GM12878 (cell line): ENCODE results near the gene ASIC3. TPM values are rescaled to one million over a fixed set of nuclear protein-coding genes. Genes with fewer than 3 reads are reported as not detected.

Experiments used
- ASH2L ChIP-seq: fragments of 300-600, 200-600 bp; sonication (generic); IDR thresholded peaks from 2 replicates; pipeline ENCODE4 v1.6.1; 2017; ENCODE audit warnings: low read depth, mild to moderate bottlenecking, borderline replicate concordance
- BMI1 ChIP-seq: fragments of 450-650 bp; IDR thresholded peaks from 2 replicates; pipeline ENCODE4 v1.6.1; 2016; ENCODE audit warnings: mild to moderate bottlenecking, moderate library complexity, borderline replicate concordance
- BRCA1 ChIP-seq: IDR thresholded peaks from 2 replicates; pipeline ENCODE4 v1.6.1; 2011; ENCODE audit warnings: low read depth, low read length, improper control_type of control experiment
- E2F8 ChIP-seq: fragments of 450-650 bp; IDR thresholded peaks from 2 replicates; pipeline ENCODE4 v1.6.1; 2018; ENCODE audit warnings: mild to moderate bottlenecking, low read depth, moderate library complexity; ENCODE audit not compliant: partially characterized antibody
- ESRRA ChIP-seq: IDR thresholded peaks from 2 replicates; pipeline ENCODE4 v1.6.1; 2012; ENCODE audit warnings: mild to moderate bottlenecking, low read length, improper control_type of control experiment
- MLLT1 ChIP-seq: fragments of 450-650 bp; IDR thresholded peaks from 2 replicates; pipeline ENCODE4 v1.6.1; 2016; ENCODE audit warnings: mild to moderate bottlenecking
- NBN ChIP-seq: fragments of 450-650 bp; IDR thresholded peaks from 2 replicates; pipeline ENCODE4 v1.6.1; 2016
- NFYA ChIP-seq: IDR thresholded peaks from 2 replicates; pipeline ENCODE4 v1.6.1; 2011; ENCODE audit warnings: low read depth, mild to moderate bottlenecking, low read length, improper control_type of control experiment, borderline replicate concordance
- NR2C1 ChIP-seq: fragments of 450-650 bp; IDR thresholded peaks from 2 replicates; pipeline ENCODE4 v1.6.1; 2017; ENCODE audit warnings: antibody characterized with exemption, mild to moderate bottlenecking, moderate library complexity
- NR2C2 ChIP-seq: IDR thresholded peaks from 2 replicates; pipeline ENCODE4 v1.6.1; 2011; ENCODE audit warnings: borderline replicate concordance, low read depth; ENCODE audit not compliant: control insufficient read depth, insufficient read length
- PKNOX1 ChIP-seq: fragments of 450-650 bp; IDR thresholded peaks from 2 replicates; pipeline ENCODE4 v1.6.1; 2016; ENCODE audit warnings: mild to moderate bottlenecking
- POU2F2 ChIP-seq: IDR thresholded peaks from 3 replicates; pipeline ENCODE4 v1.6.1; 2011; ENCODE audit warnings: low read depth, mild to moderate bottlenecking, low read length, borderline replicate concordance
- SP1 ChIP-seq: IDR thresholded peaks from one replicate; pipeline ENCODE4 v1.6.1; 2011; ENCODE audit warnings: low read depth, low read length
- STAT1 ChIP-seq: fragments of 450-650 bp; conservative IDR thresholded peaks from 2 replicates; pipeline ENCODE4 v1.6.1; 2014; ENCODE audit warnings: antibody characterized with exemption, mild to moderate bottlenecking
- SUZ12 ChIP-seq: fragments of 200-600 bp; sonication (generic); IDR thresholded peaks from one replicate; pipeline ENCODE4 v1.6.1; 2018; ENCODE audit warnings: antibody characterized with exemption, mild to moderate bottlenecking; ENCODE audit not compliant: unreplicated experiment
- TARDBP ChIP-seq: IDR thresholded peaks from 2 replicates; pipeline ENCODE4 v1.6.1; 2016; ENCODE audit warnings: borderline replicate concordance
- TCF7 ChIP-seq: IDR thresholded peaks from 2 replicates; pipeline ENCODE4 v1.6.1; 2014; ENCODE audit warnings: antibody characterized with exemption, borderline replicate concordance
- ZBED1 ChIP-seq: IDR thresholded peaks from 2 replicates; pipeline ENCODE4 v1.6.1; 2016; ENCODE audit warnings: borderline replicate concordance
- ZSCAN29 ChIP-seq: fragments of 450-650 bp; IDR thresholded peaks from 2 replicates; pipeline ENCODE4 v1.6.1; 2017; ENCODE audit warnings: mild to moderate bottlenecking, moderate library complexity
- ZZZ3 ChIP-seq: IDR thresholded peaks from 2 replicates; pipeline ENCODE4 v1.6.1; 2011; ENCODE audit warnings: low read depth; ENCODE audit not compliant: control insufficient read depth, insufficient read length
- polyA plus RNA-seq, 11 experiments: library from polyadenylated mRNA; depleted of rRNA in 4 of 11; unstranded in 6 of 11; stranded (reverse) in 5 of 11; fragments of >200 nt; fragmentation: Nextera tagmentation in 4 of 11; fragmentation: Illumina TruSeq in 1 of 11; extraction: Ambion mirVana in 4 of 11; extraction: Trizol in 1 of 11; gene quantifications; 1 replicate in 1 of 11; 2 replicates in 10 of 11; pipeline versions ENCODE4 v1.2.1 to v1.2.3, GENCODE V29; 2011 to 2016; ENCODE audit warnings: inconsistent platforms in 2 of 11, missing spikeins in 2 of 11, low read depth in 1 of 11
- total RNA-seq, 4 experiments: library from RNA; depleted of rRNA in 3 of 4; stranded (reverse); fragments of >200 nt in 3 of 4; fragmentation: Illumina TruSeq in 1 of 4; extraction: Trizol in 1 of 4; gene quantifications; 2 replicates each; pipeline versions ENCODE4 v1.2.1 to v1.2.3, GENCODE V29; 2013 to 2021
- TF ChIP-seq, protein P1 (sequence below): fragments of 450-650 bp; formaldehyde crosslinking; IDR thresholded peaks from 2 replicates; pipeline ENCODE4 v1.5.0; 2022; ENCODE audit warnings: mild to moderate bottlenecking, missing genetic modification characterization
- TF ChIP-seq, protein P2 (sequence below): IDR thresholded peaks from 2 replicates; pipeline ENCODE4 v1.6.1; 2011; ENCODE audit warnings: low read depth, mild to moderate bottlenecking, low read length, moderate library complexity, borderline replicate concordance; ENCODE audit errors: extremely low read depth

ASIC3 gene
- total and polyA plus RNA-seq, 10 of the 15 experiments (the other 5 are each of a cell fraction or from before 2014, with no cell fraction given), result 0.07 to 1.0 (median 0.44) TPM; not detected in 4

- TF ChIP-seq, protein P1, sequence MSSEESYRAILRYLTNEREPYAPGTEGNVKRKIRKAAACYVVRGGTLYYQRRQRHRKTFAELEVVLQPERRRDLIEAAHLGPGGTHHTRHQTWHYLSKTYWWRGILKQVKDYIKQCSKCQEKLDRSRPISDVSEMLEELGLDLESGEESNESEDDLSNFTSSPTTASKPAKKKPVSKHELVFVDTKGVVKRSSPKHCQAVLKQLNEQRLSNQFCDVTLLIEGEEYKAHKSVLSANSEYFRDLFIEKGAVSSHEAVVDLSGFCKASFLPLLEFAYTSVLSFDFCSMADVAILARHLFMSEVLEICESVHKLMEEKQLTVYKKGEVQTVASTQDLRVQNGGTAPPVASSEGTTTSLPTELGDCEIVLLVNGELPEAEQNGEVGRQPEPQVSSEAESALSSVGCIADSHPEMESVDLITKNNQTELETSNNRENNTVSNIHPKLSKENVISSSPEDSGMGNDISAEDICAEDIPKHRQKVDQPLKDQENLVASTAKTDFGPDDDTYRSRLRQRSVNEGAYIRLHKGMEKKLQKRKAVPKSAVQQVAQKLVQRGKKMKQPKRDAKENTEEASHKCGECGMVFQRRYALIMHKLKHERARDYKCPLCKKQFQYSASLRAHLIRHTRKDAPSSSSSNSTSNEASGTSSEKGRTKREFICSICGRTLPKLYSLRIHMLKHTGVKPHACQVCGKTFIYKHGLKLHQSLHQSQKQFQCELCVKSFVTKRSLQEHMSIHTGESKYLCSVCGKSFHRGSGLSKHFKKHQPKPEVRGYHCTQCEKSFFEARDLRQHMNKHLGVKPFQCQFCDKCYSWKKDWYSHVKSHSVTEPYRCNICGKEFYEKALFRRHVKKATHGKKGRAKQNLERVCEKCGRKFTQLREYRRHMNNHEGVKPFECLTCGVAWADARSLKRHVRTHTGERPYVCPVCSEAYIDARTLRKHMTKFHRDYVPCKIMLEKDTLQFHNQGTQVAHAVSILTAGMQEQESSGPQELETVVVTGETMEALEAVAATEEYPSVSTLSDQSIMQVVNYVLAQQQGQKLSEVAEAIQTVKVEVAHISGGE, result no peak
- peak; percentile 64 for TF ChIP-seq NR2C1
- no peak for TF ChIP-seq PKNOX1
- peak; percentile 66; the same call in 1 of the 2 replicates for TF ChIP-seq MLLT1
- no peak for TF ChIP-seq ZBED1
- no peak for TF ChIP-seq BRCA1
- TF ChIP-seq ASH2L, result no peak
- TF ChIP-seq, protein P2, sequence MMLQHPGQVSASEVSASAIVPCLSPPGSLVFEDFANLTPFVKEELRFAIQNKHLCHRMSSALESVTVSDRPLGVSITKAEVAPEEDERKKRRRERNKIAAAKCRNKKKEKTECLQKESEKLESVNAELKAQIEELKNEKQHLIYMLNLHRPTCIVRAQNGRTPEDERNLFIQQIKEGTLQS, result no peak
- TF ChIP-seq BMI1, result no peak
- TF ChIP-seq NR2C2, result no peak
- TF ChIP-seq SP1, result no peak
- no peak for TF ChIP-seq ZSCAN29
- no peak for TF ChIP-seq POU2F2
- TF ChIP-seq TARDBP, result peak; percentile 63; the same call in 1 of the 2 replicates
- no peak for TF ChIP-seq E2F8
- TF ChIP-seq ZZZ3, result no peak
- no peak for TF ChIP-seq STAT1
- TF ChIP-seq SUZ12, result no peak
- TF ChIP-seq ESRRA, result no peak
- no peak; the same call in 1 of the 2 replicates for TF ChIP-seq TCF7
- no peak for TF ChIP-seq NFYA
- TF ChIP-seq NBN, result 0 out of 2 replicates have a peak, but pooled peaks have one; percentile 58
Observed at GRCh38 chr7:151057989-151058780, 9.9 kb downstream of the ASIC3 start (continued).
